ENCODE data around the gene HRH1. TPM values are rescaled to one million over a fixed set of nuclear protein-coding genes. Genes with fewer than 3 reads are reported as not detected.

HRH1 gene
- polyA plus RNA-seq, 3 donors, result 0.08 to 0.24 TPM; not detected in 1

- H3K4me3 Mint-ChIP-seq, result no peak overlapping the region
- Histone ChIP-seq H3K79me2 (ENCODE audit: insufficient read depth, low read length) (peaks cover 51% of the 10 kb centered on the region), H3K4me3 (replicated peaks in 1 of 3; ENCODE audit: low read depth in 2 of 3, low read length in 3 of 3) (no peak overlapping the region), H3K4me1 (ENCODE audit: control insufficient read depth in 1 of 2, insufficient read depth in 2 of 2, low read length in 2 of 2) (peaks cover 36 to 49% of the 10 kb centered on the region in 2 donors), H3K9ac (ENCODE audit: insufficient read depth, low read length, poor library complexity, severe bottlenecking) (no peak overlapping the region), H3K36me3 (replicated peaks in 1 of 2; ENCODE audit: control insufficient read depth in 1 of 2, insufficient read depth in 2 of 2, low read length in 2 of 2) (peaks cover 0 to 16% of the 10 kb centered on the region in 2 donors), H3K9me3 (replicated peaks in 1 of 2; ENCODE audit: control insufficient read depth in 1 of 2, insufficient read depth in 1 of 2, low read length in 2 of 2) (no peaks in the 10 kb centered on the region), H3K4me2 (replicated peaks; ENCODE audit: extremely low read depth, low read length, poor library complexity, severe bottlenecking) (no peak overlapping the region), H3K27ac (ENCODE audit: low read depth in 1 of 2, low read length in 2 of 2) (no peak overlapping the region), H2AFZ (ENCODE audit: insufficient read depth, low read depth, low read length, poor library complexity, severe bottlenecking) (no peak overlapping the region), H3K27me3 (ENCODE audit: control insufficient read depth in 2 of 2, insufficient read depth in 2 of 2, low read length in 2 of 2) (no peaks in the 10 kb centered on the region), H4K20me1 (ENCODE audit: insufficient read depth, low read length) (no peaks in the 10 kb centered on the region)
- H3K4me1 Mint-ChIP-seq, result peaks cover 35% of the 10 kb centered on the region
- H3K36me3 Mint-ChIP-seq, result peaks cover 13 to 25% of the 10 kb centered on the region in 2 donors
- H3K27ac Mint-ChIP-seq, result no peak overlapping the region
- no peaks in the 10 kb centered on the region for H3K27me3 Mint-ChIP-seq (ENCODE audit: low read depth in 3 of 3)
- peaks cover 0 to 2% (median 0%) of the 10 kb centered on the region in 7 donors for H3K9me3 Mint-ChIP-seq
- TF ChIP-seq, protein P1, sequence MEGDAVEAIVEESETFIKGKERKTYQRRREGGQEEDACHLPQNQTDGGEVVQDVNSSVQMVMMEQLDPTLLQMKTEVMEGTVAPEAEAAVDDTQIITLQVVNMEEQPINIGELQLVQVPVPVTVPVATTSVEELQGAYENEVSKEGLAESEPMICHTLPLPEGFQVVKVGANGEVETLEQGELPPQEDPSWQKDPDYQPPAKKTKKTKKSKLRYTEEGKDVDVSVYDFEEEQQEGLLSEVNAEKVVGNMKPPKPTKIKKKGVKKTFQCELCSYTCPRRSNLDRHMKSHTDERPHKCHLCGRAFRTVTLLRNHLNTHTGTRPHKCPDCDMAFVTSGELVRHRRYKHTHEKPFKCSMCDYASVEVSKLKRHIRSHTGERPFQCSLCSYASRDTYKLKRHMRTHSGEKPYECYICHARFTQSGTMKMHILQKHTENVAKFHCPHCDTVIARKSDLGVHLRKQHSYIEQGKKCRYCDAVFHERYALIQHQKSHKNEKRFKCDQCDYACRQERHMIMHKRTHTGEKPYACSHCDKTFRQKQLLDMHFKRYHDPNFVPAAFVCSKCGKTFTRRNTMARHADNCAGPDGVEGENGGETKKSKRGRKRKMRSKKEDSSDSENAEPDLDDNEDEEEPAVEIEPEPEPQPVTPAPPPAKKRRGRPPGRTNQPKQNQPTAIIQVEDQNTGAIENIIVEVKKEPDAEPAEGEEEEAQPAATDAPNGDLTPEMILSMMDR (IDR thresholded peaks at IDR 0.05), result no peak
- WGBS (ENCODE audit: insufficient coverage), result 96% methylated on average over 7 of the region's 8 CpGs
- intact Hi-C loops (cut with micrococcal nuclease), result no loop called here
- no peak for DNase-seq
Observed at GRCh38 chr3:11220230-11220629, 65.9 kb downstream of the HRH1 start.

- H3K9ac ChIP-seq (ENCODE audit: insufficient read depth, low read length, poor library complexity, severe bottlenecking), result no peak overlapping the region
- Mint-ChIP-seq H3K27ac (no peak overlapping the region), H3K36me3 (peaks cover 10 to 20% of the 10 kb centered on the region in 2 donors), H3K9me3 (peaks cover 0 to under 1% (median 0%) of the 10 kb centered on the region in 7 donors), H3K4me1 (peaks cover 49% of the 10 kb centered on the region), H3K4me3 (no peak overlapping the region), H3K27me3 (ENCODE audit: low read depth in 3 of 3) (peaks cover 0 to 1% (median 0%) of the 10 kb centered on the region in 3 donors)
- TF ChIP-seq, protein P1 (IDR thresholded peaks at IDR 0.05), result no peak
- no peak for DNase-seq
- H3K27me3 ChIP-seq (ENCODE audit: control insufficient read depth in 2 of 2, insufficient read depth in 2 of 2, low read length in 2 of 2), result no peaks in the 10 kb centered on the region
- H3K27ac ChIP-seq (ENCODE audit: low read depth in 1 of 2, low read length in 2 of 2), result no peak overlapping the region
- H3K9me3 ChIP-seq (replicated peaks in 1 of 2; ENCODE audit: control insufficient read depth in 1 of 2, insufficient read depth in 1 of 2, low read length in 2 of 2), result no peaks in the 10 kb centered on the region
- intact Hi-C loops (cut with micrococcal nuclease), result no loop called here
- H3K4me3 ChIP-seq (replicated peaks in 1 of 3; ENCODE audit: low read depth in 2 of 3, low read length in 3 of 3), result no peak overlapping the region
- H2AFZ ChIP-seq (ENCODE audit: insufficient read depth, low read depth, low read length, poor library complexity, severe bottlenecking), result no peak overlapping the region
- H4K20me1 ChIP-seq (ENCODE audit: insufficient read depth, low read length), result no peaks in the 10 kb centered on the region
- peaks cover 51% of the 10 kb centered on the region for H3K79me2 ChIP-seq (ENCODE audit: insufficient read depth, low read length)
- peaks cover 0 to 10% of the 10 kb centered on the region in 2 donors for H3K36me3 ChIP-seq (replicated peaks in 1 of 2; ENCODE audit: control insufficient read depth in 1 of 2, insufficient read depth in 2 of 2, low read length in 2 of 2)
- WGBS (ENCODE audit: insufficient coverage), result no CpG with 5 or more reads among the region's 3 CpGs
- H3K4me2 ChIP-seq (replicated peaks; ENCODE audit: extremely low read depth, low read length, poor library complexity, severe bottlenecking), result no peak overlapping the region
- peaks cover 52 to 65% of the 10 kb centered on the region in 2 donors for H3K4me1 ChIP-seq (ENCODE audit: control insufficient read depth in 1 of 2, insufficient read depth in 2 of 2, low read length in 2 of 2)
Observed at GRCh38 chr3:11221818-11222415, 67.6 kb downstream of the HRH1 start.

Data from CD14-positive monocyte (primary cell).